Thyroid gland (tissue), 4 donors: ENCODE data around the gene NOP14. TPM values are rescaled to one million over a fixed set of nuclear protein-coding genes. Genes with fewer than 3 reads are reported as not detected.

Experiments
- DNase-seq, 2 donors: peaks; one replicate each; pipeline ENCODE4 v3.0.0-alpha.2; 2019
- H3K27ac ChIP-seq, 3 donors: fragments of 200-600 bp; sonication (generic); 1 replicate in 2 of 3; 2 replicates in 1 of 3; pipeline ENCODE4 v1.5.1; 2016 to 2019; ENCODE audit warnings: mild to moderate bottlenecking in 1 of 3, moderate library complexity in 1 of 3
- H3K27me3 ChIP-seq: fragments of 200-600 bp; sonication (generic); one replicate; pipeline ENCODE4 v1.5.1; 2019
- H3K36me3 ChIP-seq, 2 donors: fragments of 200-600 bp; sonication (generic); one replicate each; pipeline ENCODE4 v1.5.1; 2016 to 2019
- H3K4me1 ChIP-seq, 2 donors: fragments of 200-600 bp; sonication (generic); one replicate each; pipeline ENCODE4 v1.5.1; 2017 to 2019
- H3K4me3 ChIP-seq, 3 donors: fragments of 200-600 bp; sonication (generic); replicated peaks in 1 of 3; 1 replicate in 2 of 3; 2 replicates in 1 of 3; pipeline ENCODE4 v1.5.1; 2016; ENCODE audit warnings: mild to moderate bottlenecking in 1 of 3
- H3K9me3 ChIP-seq: fragments of 200-600 bp; sonication (generic); one replicate; pipeline ENCODE4 v1.5.1; 2017
- POLR2A ChIP-seq, 2 donors: fragments of 450-650 bp; IDR thresholded peaks; one replicate each; pipeline ENCODE4 v1.6.1; 2017; ENCODE audit warnings: antibody characterized with exemption in 2 of 2, mild to moderate bottlenecking in 2 of 2, moderate library complexity in 1 of 2
- WGBS, 2 donors: methylation state at CpG; one replicate each; pipeline ENCODE4 v1.1.5; 2017; 5-methylcytosine and 5-hydroxymethylcytosine counted together
- intact Hi-C: fragments of 100-400 bp; cut with DNase I; formaldehyde crosslinking; loops from one replicate; pipeline ENCODE4 v1.15.1; 2023
- total RNA-seq, 4 donors: library from RNA; depleted of rRNA; stranded (reverse); fragments of >200 nt; gene quantifications; one replicate each; pipeline ENCODE4 v1.2.3, GENCODE V29; 2016
- TF ChIP-seq, protein P1 (sequence below), 6 experiments: fragments of 200-600 bp in 3 of 6; fragments of 450-650 bp in 3 of 6; sonication (generic) in 3 of 6; IDR thresholded peaks; one replicate each; pipeline ENCODE4 v1.5.1; 2016 to 2019; ENCODE audit warnings: antibody characterized with exemption in 6 of 6, mild to moderate bottlenecking in 2 of 6, inconsistent platforms in 1 of 6, moderate library complexity in 1 of 6

The NOP14 gene
- total RNA-seq, 4 donors from 2014 or later: 18.4 to 24.8 (median 19.3) TPM

DNA sequence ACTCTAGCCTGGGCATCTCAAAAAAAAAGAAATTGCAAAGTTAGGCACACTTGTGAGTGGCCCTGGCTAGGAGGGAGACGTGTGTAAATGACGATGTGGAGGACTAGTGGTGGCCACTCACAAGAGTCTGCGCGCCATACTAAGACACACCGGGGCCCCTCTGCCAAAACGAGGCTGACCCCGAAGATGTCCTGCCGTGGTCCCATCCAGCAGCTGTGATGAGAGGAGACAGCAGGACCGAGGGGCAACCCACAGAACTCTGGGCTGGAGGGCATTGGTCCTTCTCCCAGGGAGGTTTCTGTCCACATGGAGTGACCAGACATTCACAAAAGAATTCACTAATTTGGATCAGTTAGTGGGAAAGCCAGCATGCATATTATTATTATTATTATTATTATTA, 47.4 kb downstream of the NOP14 start:
- intact Hi-C loops: no loop called here

DNA sequence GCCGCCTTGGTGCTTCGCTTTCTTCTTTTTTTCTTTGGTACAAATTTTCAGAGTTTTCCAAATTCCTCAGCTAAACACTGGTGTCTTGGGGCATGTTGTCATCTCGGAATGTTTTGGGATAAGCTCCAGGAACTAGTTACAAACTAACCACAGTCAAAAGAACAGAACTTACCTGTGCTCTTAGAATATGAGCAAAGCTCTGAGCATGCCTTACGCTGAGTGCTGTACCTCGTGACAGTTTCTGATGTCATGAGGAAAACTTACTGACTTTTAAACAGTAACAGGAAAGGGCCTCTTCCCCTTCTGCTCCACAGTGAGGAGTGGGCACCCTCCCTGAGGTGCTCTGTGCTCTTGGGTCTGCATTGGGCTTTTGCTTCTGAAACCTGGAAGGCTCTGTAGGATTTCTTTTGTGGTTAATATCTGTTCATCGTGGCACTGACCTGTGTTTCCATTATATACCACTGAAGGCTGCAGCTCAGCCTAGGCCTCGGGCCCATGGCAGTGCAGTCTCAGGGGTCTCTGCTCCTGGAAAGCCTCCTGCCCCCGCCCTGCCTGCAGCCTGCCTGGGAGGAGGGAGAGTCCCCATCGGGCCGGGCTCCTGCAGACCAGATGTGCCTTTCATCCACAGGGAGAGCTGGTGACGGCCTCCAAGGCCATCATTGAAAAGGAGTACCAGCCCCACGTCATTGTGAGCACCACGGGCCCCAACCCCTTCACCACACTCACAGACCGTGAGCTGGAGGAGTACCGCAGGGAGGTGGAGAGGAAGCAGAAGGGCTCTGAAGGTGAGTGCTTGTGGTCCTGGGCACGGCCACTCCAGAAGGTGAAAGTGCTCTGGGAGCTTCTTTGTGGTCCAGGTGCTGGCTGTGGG, 48.7 kb downstream of the NOP14 start:
- WGBS, 2 donors: 86 to 90% methylated on average over 14 to 16 of the region's 16 CpGs
- Histone ChIP-seq H3K27ac (no peak overlapping the region), H3K4me3 (no peak overlapping the region), H3K4me1 (peaks cover 4% of the 10 kb centered on the region in 2 donors), H3K27me3 (no peaks in the 10 kb centered on the region), H3K36me3 (peaks cover 26 to 34% of the 10 kb centered on the region in 2 donors), H3K9me3 (no peaks in the 10 kb centered on the region)
- intact Hi-C loops: no loop called here
- TF ChIP-seq, protein P1, sequence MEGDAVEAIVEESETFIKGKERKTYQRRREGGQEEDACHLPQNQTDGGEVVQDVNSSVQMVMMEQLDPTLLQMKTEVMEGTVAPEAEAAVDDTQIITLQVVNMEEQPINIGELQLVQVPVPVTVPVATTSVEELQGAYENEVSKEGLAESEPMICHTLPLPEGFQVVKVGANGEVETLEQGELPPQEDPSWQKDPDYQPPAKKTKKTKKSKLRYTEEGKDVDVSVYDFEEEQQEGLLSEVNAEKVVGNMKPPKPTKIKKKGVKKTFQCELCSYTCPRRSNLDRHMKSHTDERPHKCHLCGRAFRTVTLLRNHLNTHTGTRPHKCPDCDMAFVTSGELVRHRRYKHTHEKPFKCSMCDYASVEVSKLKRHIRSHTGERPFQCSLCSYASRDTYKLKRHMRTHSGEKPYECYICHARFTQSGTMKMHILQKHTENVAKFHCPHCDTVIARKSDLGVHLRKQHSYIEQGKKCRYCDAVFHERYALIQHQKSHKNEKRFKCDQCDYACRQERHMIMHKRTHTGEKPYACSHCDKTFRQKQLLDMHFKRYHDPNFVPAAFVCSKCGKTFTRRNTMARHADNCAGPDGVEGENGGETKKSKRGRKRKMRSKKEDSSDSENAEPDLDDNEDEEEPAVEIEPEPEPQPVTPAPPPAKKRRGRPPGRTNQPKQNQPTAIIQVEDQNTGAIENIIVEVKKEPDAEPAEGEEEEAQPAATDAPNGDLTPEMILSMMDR (IDR thresholded peaks at IDR 0.05): no peak
- no peak for TF ChIP-seq POLR2A (IDR thresholded peaks at IDR 0.05)
- DNase-seq: no peak

More for the DNA sequence above, 47.4 kb downstream of the NOP14 start:
- TF ChIP-seq, protein P1 (IDR thresholded peaks at IDR 0.05): no peak
- TF ChIP-seq POLR2A (IDR thresholded peaks at IDR 0.05): no peak
- Histone ChIP-seq H3K27ac (no peak overlapping the region), H3K4me1 (peaks cover 4% of the 10 kb centered on the region in 2 donors), H3K4me3 (no peak overlapping the region), H3K9me3 (no peaks in the 10 kb centered on the region), H3K27me3 (no peaks in the 10 kb centered on the region), H3K36me3 (peaks cover 23 to 29% of the 10 kb centered on the region in 2 donors)
- WGBS, 2 donors: 88 to 96% methylated on average over 9 of the region's 9 CpGs
- no peak for DNase-seq

DNA sequence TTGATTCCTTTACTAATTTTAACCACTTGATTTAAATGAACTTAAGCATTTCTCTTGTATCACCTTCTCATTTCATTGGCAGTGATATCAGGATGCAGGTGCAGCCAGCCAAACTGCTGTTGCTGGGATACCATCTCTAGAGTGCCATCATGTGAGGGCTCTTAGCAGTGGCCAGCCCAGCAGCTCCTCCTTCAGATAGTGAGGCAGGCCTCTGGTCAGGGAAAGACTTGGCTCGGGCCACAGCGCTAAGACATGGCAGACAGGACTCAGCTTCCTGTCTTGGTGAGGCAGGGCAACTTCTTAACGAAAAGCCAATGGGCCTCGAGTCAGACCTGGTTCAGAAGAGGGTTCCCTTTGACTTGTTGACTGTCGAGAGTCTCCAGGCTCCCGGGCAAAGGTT, 50.0 kb downstream of the NOP14 start:
- Histone ChIP-seq H3K27me3 (no peaks in the 10 kb centered on the region), H3K36me3 (peaks cover 33 to 45% of the 10 kb centered on the region in 2 donors), H3K27ac (peak overlapping the region in 2 of 3 donors; percentile 15 to 42), H3K9me3 (no peaks in the 10 kb centered on the region), H3K4me1 (peaks cover 4% of the 10 kb centered on the region in 2 donors), H3K4me3 (no peak overlapping the region)
- intact Hi-C loops: no loop called here
- WGBS, 2 donors: 24 to 44% methylated on average over 2 to 4 of the region's 6 CpGs
- peak; percentile 88 to 90 for DNase-seq
- TF ChIP-seq, protein P1 (IDR thresholded peaks at IDR 0.05): no peak
- TF ChIP-seq POLR2A (IDR thresholded peaks at IDR 0.05): no peak

DNA sequence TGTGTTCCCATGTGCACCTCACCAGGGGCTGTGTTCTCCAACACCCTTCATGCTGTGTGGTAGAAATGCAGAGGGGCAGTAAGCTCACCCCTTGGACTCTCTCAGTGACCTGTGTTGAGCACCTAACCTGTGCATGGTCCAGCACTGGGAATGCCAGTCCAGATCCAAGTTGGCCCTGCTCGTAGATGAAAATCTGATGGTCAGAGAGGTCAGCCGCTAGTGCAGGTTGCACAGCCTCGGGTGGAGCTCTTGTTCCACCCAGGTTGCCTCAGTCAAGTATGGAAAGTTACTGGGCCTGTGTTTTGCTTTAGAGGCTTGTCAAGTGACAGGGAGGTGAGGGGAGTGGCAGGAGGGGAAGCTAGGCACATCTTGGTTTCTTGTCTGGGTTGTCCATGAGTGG, 51.3 kb downstream of the NOP14 start:
- H3K36me3 ChIP-seq: peaks cover 45 to 51% of the 10 kb centered on the region in 2 donors
- no peak for TF ChIP-seq POLR2A (IDR thresholded peaks at IDR 0.05)
- TF ChIP-seq, protein P1 (IDR thresholded peaks at IDR 0.05): no peak

DNA sequence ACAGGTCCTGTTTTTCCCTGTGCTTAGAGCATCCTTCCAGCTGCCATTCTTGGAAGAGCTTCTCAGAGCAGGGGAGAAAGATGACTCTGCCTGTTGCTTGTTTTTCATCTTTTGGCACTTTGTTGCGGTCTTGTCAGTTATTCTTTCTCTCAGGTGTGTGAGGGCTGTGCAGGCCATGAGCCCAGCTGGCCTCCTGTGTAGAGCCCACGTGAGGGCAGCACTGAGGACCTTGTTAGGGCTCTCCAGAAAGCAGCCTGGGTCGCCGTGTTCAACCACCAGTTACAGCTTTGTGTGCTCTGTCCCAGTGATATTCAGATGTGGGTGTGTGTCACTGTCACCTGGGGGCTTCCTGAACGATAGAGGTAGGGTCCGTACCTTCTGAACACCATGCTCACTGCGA, 52.8 kb downstream of the NOP14 start:
- TF ChIP-seq, protein P1 (IDR thresholded peaks at IDR 0.05): no peak
- TF ChIP-seq POLR2A (IDR thresholded peaks at IDR 0.05): no peak
- no peak for DNase-seq
- no peak overlapping the region for H3K27ac ChIP-seq
- 87 to 94% methylated on average over 5 to 7 of the region's 7 CpGs for WGBS, 2 donors
- H3K36me3 ChIP-seq: peaks cover 48 to 54% of the 10 kb centered on the region in 2 donors
- peaks cover 4% of the 10 kb centered on the region in 2 donors for H3K4me1 ChIP-seq
- H3K9me3 ChIP-seq: no peaks in the 10 kb centered on the region
- H3K27me3 ChIP-seq: no peaks in the 10 kb centered on the region
- intact Hi-C loops: no loop called here
- no peak overlapping the region for H3K4me3 ChIP-seq

More for the DNA sequence above, 51.3 kb downstream of the NOP14 start:
- Histone ChIP-seq H3K27me3 (no peaks in the 10 kb centered on the region), H3K27ac (no peak overlapping the region), H3K9me3 (no peaks in the 10 kb centered on the region), H3K4me3 (no peak overlapping the region), H3K4me1 (peaks cover 4% of the 10 kb centered on the region in 2 donors)
- WGBS, 2 donors: 88 to 89% methylated on average over 3 of the region's 3 CpGs
- no peak for DNase-seq
- intact Hi-C loops: no loop called here
